GM18861 (cell line): ENCODE data around the gene ZDHHC21.
"Not testable (repeated sequence)": the region's sequence is repeated elsewhere in the genome, so short reads cannot be mapped to it uniquely, and the experiment has no call there.

Source experiments
- ATAC-seq: cut with Tn5 transposase; IDR thresholded peaks from one replicate; pipeline ENCODE4 v1.9.1; 2021; ENCODE audit not compliant: unreplicated experiment

ZDHHC21 gene

GRCh38 chr9:14686168-14686567, 7.1 kb downstream of the ZDHHC21 start:
- no peak for ATAC-seq

GRCh38 chr9:14682616-14683015, 10.6 kb downstream of the ZDHHC21 start:
- ATAC-seq: not testable (repeated sequence)

- no peak for ATAC-seq
Observed at GRCh38 chr9:14678776-14679175, 14.5 kb downstream of the ZDHHC21 start.

- ATAC-seq: no peak
Observed at GRCh38 chr9:14677872-14678271, 15.4 kb downstream of the ZDHHC21 start.

GRCh38 chr9:14677396-14677795, 15.8 kb downstream of the ZDHHC21 start:
- ATAC-seq: no peak

GRCh38 chr9:14674630-14675029, 18.6 kb downstream of the ZDHHC21 start:
- no peak for ATAC-seq

- no peak for ATAC-seq
Observed at GRCh38 chr9:14671377-14671776, 21.9 kb downstream of the ZDHHC21 start.

GRCh38 chr9:14670718-14671117, 22.5 kb downstream of the ZDHHC21 start:
- no peak for ATAC-seq

- not testable (repeated sequence) for ATAC-seq
Observed at GRCh38 chr9:14664022-14664421, 29.2 kb downstream of the ZDHHC21 start.

GRCh38 chr9:14662060-14662453, 31.2 kb downstream of the ZDHHC21 start:
- no peak for ATAC-seq

- ATAC-seq: peak; percentile 60
Observed at GRCh38 chr9:14661421-14662059, 31.7 kb downstream of the ZDHHC21 start.

GRCh38 chr9:14660721-14661120, 32.5 kb downstream of the ZDHHC21 start:
- ATAC-seq: no peak

GRCh38 chr9:14654932-14655331, 38.3 kb downstream of the ZDHHC21 start:
- ATAC-seq: no peak

- no peak for ATAC-seq
Observed at GRCh38 chr9:14653511-14653910, 39.7 kb downstream of the ZDHHC21 start.

GRCh38 chr9:14652729-14653377, 40.4 kb downstream of the ZDHHC21 start:
- no peak for ATAC-seq

GRCh38 chr9:14650596-14650995, 42.6 kb downstream of the ZDHHC21 start:
- ATAC-seq: no peak

- ATAC-seq: no peak
Observed at GRCh38 chr9:14645648-14646047, 47.6 kb downstream of the ZDHHC21 start.

- ATAC-seq: no peak
Observed at GRCh38 chr9:14640967-14641366, 52.3 kb downstream of the ZDHHC21 start.

GRCh38 chr9:14640294-14640693, 52.9 kb downstream of the ZDHHC21 start:
- no peak for ATAC-seq

GRCh38 chr9:14633906-14634565, 59.2 kb downstream of the ZDHHC21 start:
- no peak for ATAC-seq

- no peak for ATAC-seq
Observed at GRCh38 chr9:14633148-14633547, 60.1 kb downstream of the ZDHHC21 start.

GRCh38 chr9:14627513-14627912, 65.7 kb downstream of the ZDHHC21 start:
- ATAC-seq: no peak
